Tibial artery (tissue), 4 donors: Measurements from ENCODE around the gene ACOX3.
A peak's percentile ranks its signal among the peaks of the same experiment; 100 is the strongest.

Source experiments
- DNase-seq, 2 donors: peaks; one replicate each; pipeline ENCODE4 v3.0.0-alpha.2; 2019
- H3K27ac ChIP-seq, 2 donors: fragments of 200-600 bp; sonication (generic) in 1 of 2; 1 replicate in 1 of 2; 2 replicates in 1 of 2; pipeline ENCODE4 v1.5.1; 2018 to 2019; ENCODE audit warnings: mild to moderate bottlenecking in 1 of 2
- H3K27me3 ChIP-seq, 2 donors: fragments of 200-600 bp; sonication (generic) in 1 of 2; one replicate each; pipeline versions ENCODE4 v1.5.1 to v1.6.0; 2016 to 2019
- H3K36me3 ChIP-seq, 3 donors: fragments of 200-600 bp; sonication (generic) in 2 of 3; one replicate each; pipeline ENCODE4 v1.5.1; 2016 to 2019; ENCODE audit warnings: mild to moderate bottlenecking in 2 of 3
- H3K4me1 ChIP-seq, 4 donors: fragments of 200-600 bp; sonication (generic) in 2 of 4; 1 replicate in 3 of 4; 2 replicates in 1 of 4; pipeline ENCODE4 v1.5.1; 2016 to 2019
- H3K4me3 ChIP-seq, 2 donors: fragments of 200-600 bp; sonication (generic) in 1 of 2; 1 replicate in 1 of 2; 2 replicates in 1 of 2; pipeline ENCODE4 v1.5.1; 2018 to 2019; ENCODE audit warnings: mild to moderate bottlenecking in 2 of 2
- H3K9me3 ChIP-seq, 3 donors: fragments of 200-600 bp; sonication (generic) in 1 of 3; one replicate each; pipeline ENCODE4 v1.5.1; 2016 to 2019
- intact Hi-C: fragments of 100-400 bp; cut with DNase I; formaldehyde crosslinking; loops from one replicate; pipeline ENCODE4 v1.15.0; 2023; ENCODE audit warnings: low total_unique reads
- TF ChIP-seq, protein P1 (sequence below), 2 experiments: fragments of 200-600 bp in 1 of 2; fragments of 450-650 bp in 1 of 2; IDR thresholded peaks; one replicate each; pipeline ENCODE4 v1.5.1; 2017 to 2019; ENCODE audit warnings: antibody characterized with exemption in 2 of 2, mild to moderate bottlenecking in 1 of 2, moderate library complexity in 1 of 2

The ACOX3 gene

GRCh38 chr4:8402640-8403039, 37.9 kb downstream of the ACOX3 start:
- peak; percentile 54 to 80 for DNase-seq
- Histone ChIP-seq H3K4me3 (no peak overlapping the region), H3K27me3 (no peaks in the 10 kb centered on the region), H3K9me3 (no peaks in the 10 kb centered on the region), H3K4me1 (peaks cover 0 to 32% (median 21%) of the 10 kb centered on the region in 4 donors), H3K27ac (peak overlapping the region; percentile 74 to 87), H3K36me3 (peaks cover 35 to 68% (median 39%) of the 10 kb centered on the region in 3 donors)
- TF ChIP-seq, protein P1, sequence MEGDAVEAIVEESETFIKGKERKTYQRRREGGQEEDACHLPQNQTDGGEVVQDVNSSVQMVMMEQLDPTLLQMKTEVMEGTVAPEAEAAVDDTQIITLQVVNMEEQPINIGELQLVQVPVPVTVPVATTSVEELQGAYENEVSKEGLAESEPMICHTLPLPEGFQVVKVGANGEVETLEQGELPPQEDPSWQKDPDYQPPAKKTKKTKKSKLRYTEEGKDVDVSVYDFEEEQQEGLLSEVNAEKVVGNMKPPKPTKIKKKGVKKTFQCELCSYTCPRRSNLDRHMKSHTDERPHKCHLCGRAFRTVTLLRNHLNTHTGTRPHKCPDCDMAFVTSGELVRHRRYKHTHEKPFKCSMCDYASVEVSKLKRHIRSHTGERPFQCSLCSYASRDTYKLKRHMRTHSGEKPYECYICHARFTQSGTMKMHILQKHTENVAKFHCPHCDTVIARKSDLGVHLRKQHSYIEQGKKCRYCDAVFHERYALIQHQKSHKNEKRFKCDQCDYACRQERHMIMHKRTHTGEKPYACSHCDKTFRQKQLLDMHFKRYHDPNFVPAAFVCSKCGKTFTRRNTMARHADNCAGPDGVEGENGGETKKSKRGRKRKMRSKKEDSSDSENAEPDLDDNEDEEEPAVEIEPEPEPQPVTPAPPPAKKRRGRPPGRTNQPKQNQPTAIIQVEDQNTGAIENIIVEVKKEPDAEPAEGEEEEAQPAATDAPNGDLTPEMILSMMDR (IDR thresholded peaks at IDR 0.05), result no peak
- intact Hi-C loops, result loop anchor here (1.0 kb wide), 1 partner anchor 159 kb away; no protein-coding TSS in a partner anchor

DNA sequence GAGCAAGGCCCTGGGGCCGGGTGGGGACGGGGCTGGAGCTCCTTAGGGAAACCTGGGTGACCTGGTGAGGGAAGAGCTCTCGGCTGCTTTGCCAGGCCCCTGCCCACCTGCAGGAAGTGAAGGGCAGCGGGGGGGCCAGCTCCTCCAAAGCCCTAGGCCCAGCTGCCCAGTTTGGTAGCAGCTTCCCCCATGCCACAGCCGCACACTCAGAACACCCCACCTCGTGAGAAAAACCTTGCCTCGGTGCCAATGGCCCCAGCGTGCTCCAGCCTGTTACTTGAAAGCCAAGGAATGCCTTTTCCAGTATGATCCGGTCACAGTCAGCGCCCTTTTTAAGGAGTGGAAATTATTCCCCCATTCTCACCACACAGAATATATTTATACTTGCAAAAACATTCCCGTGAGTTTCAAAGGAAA, 38.3 kb downstream of the ACOX3 start:
- peaks cover 0 to 32% (median 21%) of the 10 kb centered on the region in 4 donors for H3K4me1 ChIP-seq
- H3K4me3 ChIP-seq, result no peak overlapping the region
- no peaks in the 10 kb centered on the region for H3K27me3 ChIP-seq
- H3K27ac ChIP-seq, result peak overlapping the region; percentile 74 to 87
- TF ChIP-seq, protein P1 (IDR thresholded peaks at IDR 0.05), result no peak
- peaks cover 34 to 67% (median 41%) of the 10 kb centered on the region in 3 donors for H3K36me3 ChIP-seq
- DNase-seq, result peak in 1 of 2 donors; percentile 91
- intact Hi-C loops, result loop anchor here (1.0 kb wide), 1 partner anchor 159 kb away; no protein-coding TSS in a partner anchor
- H3K9me3 ChIP-seq, result no peaks in the 10 kb centered on the region

GRCh38 chr4:8401665-8402064, 38.9 kb downstream of the ACOX3 start:
- no peak for DNase-seq
- no peaks in the 10 kb centered on the region for H3K27me3 ChIP-seq
- peak overlapping the region; percentile 74 to 87 for H3K27ac ChIP-seq
- intact Hi-C loops, result loop anchor here (1.0 kb wide), 1 partner anchor 158 kb away; no protein-coding TSS in a partner anchor
- TF ChIP-seq, protein P1 (IDR thresholded peaks at IDR 0.05), result no peak
- no peaks in the 10 kb centered on the region for H3K9me3 ChIP-seq
- peaks cover 36 to 67% (median 46%) of the 10 kb centered on the region in 3 donors for H3K36me3 ChIP-seq
- H3K4me1 ChIP-seq, result peaks cover 0 to 32% (median 21%) of the 10 kb centered on the region in 4 donors
- H3K4me3 ChIP-seq, result no peak overlapping the region

DNA sequence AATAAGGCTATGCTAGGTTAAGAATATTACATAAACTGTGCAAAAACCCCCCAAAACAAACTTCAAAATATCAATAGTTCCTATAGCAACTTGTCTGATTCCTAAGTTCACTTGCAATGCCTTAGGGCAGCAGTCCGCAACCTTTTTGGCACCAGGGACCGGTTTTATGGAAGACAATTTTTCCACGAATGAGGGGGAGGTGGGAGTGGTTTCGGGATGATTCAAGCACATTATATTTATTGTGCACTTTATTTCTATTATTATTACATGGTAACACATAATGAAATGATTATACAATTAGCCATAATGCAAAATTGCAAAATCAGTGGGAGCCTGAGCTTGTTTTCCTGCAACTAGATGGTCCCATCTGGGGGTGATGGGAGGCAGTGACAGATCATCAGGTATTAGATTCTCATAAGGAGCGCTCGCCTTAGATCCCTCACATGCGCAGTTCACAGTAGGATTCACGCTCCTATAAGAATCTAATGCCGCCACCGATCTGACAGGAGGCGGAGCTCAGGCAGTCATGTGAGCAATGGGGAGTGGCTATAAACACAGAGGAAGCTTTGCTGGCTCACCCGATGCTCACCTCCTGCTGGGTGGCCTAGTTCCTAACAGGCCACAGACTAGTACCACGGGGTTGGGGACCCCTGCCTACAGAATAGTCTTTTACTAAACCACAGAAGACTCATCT, 39.7 kb downstream of the ACOX3 start:
- Histone ChIP-seq H3K4me3 (no peak overlapping the region), H3K27me3 (no peaks in the 10 kb centered on the region), H3K27ac (peak overlapping the region in 1 of 2 donors; percentile 87), H3K9me3 (no peaks in the 10 kb centered on the region), H3K4me1 (peaks cover 0 to 32% (median 21%) of the 10 kb centered on the region in 4 donors), H3K36me3 (peaks cover 31 to 67% (median 48%) of the 10 kb centered on the region in 3 donors)
- intact Hi-C loops, result no loop called here
- TF ChIP-seq, protein P1 (IDR thresholded peaks at IDR 0.05), result no peak
- DNase-seq, result no peak

DNA sequence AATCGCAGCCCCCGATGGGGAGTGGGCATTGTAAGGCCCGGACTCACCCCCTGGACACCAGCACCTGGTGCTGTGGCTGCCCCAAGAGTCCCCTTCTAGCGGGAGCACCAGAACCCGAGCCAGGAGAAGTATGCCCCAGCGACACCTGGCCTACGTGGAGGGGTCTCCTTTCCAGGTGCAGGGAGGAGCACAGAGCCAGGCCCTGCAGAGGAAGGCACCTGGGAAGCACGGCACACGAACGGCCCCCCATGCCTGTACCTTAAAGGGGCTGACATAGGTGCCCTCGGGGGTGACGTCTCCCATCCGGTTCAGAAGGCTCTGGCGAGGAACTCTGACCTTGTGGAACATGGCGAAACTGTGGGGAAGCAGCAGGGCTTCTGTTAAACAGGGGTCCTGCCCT, 41.2 kb downstream of the ACOX3 start:
- Histone ChIP-seq H3K9me3 (no peaks in the 10 kb centered on the region), H3K4me3 (no peak overlapping the region), H3K27ac (no peak overlapping the region), H3K4me1 (peaks cover 0 to 31% (median 21%) of the 10 kb centered on the region in 4 donors), H3K36me3 (peaks cover 18 to 68% (median 46%) of the 10 kb centered on the region in 3 donors), H3K27me3 (no peaks in the 10 kb centered on the region)
- TF ChIP-seq, protein P1 (IDR thresholded peaks at IDR 0.05), result no peak
- no peak for DNase-seq
- intact Hi-C loops, result no loop called here
